DND-41 (cell line): ENCODE measurements around the gene CEP164.

Experiments used
- ATAC-seq: fragments of 200-7000 bp; cut with Tn5 transposase; 3 replicates; pipeline ENCODE4 v1.9.1; 2021; ENCODE audit warnings: low read depth; ENCODE audit not compliant: insufficient read depth
- DNase-seq: peaks from one replicate; pipeline ENCODE4 v3.0.0-alpha.2; 2020
- H2AFZ ChIP-seq: 2 replicates; pipeline ENCODE4 v1.6.0; 2012; ENCODE audit warnings: low read depth, low read length
- H3K27ac ChIP-seq: 2 replicates; pipeline ENCODE4 v1.5.1; 2012; ENCODE audit warnings: low read length, inconsistent platforms
- H3K27me3 ChIP-seq: fragments of 200-600 bp; sonication (generic); 2 replicates; pipeline ENCODE4 v1.6.0; 2012; ENCODE audit warnings: low read length, mild to moderate bottlenecking, inconsistent platforms; ENCODE audit not compliant: insufficient read depth, poor library complexity
- H3K36me3 ChIP-seq: 2 replicates; pipeline ENCODE4 v1.5.1; 2012; ENCODE audit warnings: low read length, inconsistent platforms; ENCODE audit not compliant: insufficient read depth
- H3K4me1 ChIP-seq: 2 replicates; pipeline ENCODE4 v1.5.1; 2012; ENCODE audit warnings: mild to moderate bottlenecking, low read length; ENCODE audit not compliant: insufficient read depth
- H3K4me2 ChIP-seq: 2 replicates; pipeline ENCODE4 v1.6.0; 2012; ENCODE audit warnings: mild to moderate bottlenecking, moderate library complexity, low read length, inconsistent platforms; ENCODE audit not compliant: insufficient read depth
- H3K4me3 ChIP-seq, 2 experiments: fragments of 200-600 bp in 1 of 2; shearing (Covaris generic) in 1 of 2; 2 replicates each; pipeline ENCODE4 v1.5.1; 2012 to 2016; ENCODE audit warnings: inconsistent platforms in 2 of 2, low read length in 2 of 2, mild to moderate bottlenecking in 2 of 2, low read depth in 1 of 2, moderate library complexity in 1 of 2
- H3K79me2 ChIP-seq: 2 replicates; pipeline ENCODE4 v1.6.0; 2012; ENCODE audit warnings: low read length, inconsistent platforms; ENCODE audit not compliant: insufficient read depth
- H3K9ac ChIP-seq: 2 replicates; pipeline ENCODE4 v1.6.0; 2012; ENCODE audit warnings: low read depth, mild to moderate bottlenecking, inconsistent platforms, low read length, moderate library complexity
- H3K9me3 ChIP-seq: 2 replicates; pipeline ENCODE4 v1.5.1; 2012; ENCODE audit warnings: low read length, moderate library complexity, mild to moderate bottlenecking, inconsistent platforms; ENCODE audit not compliant: insufficient read depth, severe bottlenecking
- H4K20me1 ChIP-seq: 2 replicates; pipeline ENCODE4 v1.6.0; 2012; ENCODE audit warnings: low read length; ENCODE audit not compliant: insufficient read depth
- EZH2 ChIP-seq: IDR thresholded peaks from 3 replicates; pipeline ENCODE4 v1.6.1; 2012; ENCODE audit warnings: borderline replicate concordance, low read depth, mild to moderate bottlenecking, moderate library complexity, low read length, inconsistent platforms; ENCODE audit not compliant: severe bottlenecking
- TF ChIP-seq, protein P1 (sequence below): IDR thresholded peaks from 2 replicates; pipeline ENCODE4 v1.5.1; 2012; ENCODE audit warnings: borderline replicate concordance, low read length, moderate library complexity, mild to moderate bottlenecking; ENCODE audit not compliant: poor library complexity, severe bottlenecking; ENCODE audit errors: extremely low read depth

Gene CEP164

GRCh38 chr11:117387992-117388755 is 60.5 kb downstream of the CEP164 start:
- no peak for DNase-seq
- Histone ChIP-seq H3K4me3 (no peak overlapping the region), H3K79me2 (no peaks in the 10 kb centered on the region), H3K4me2 (no peak overlapping the region), H2AFZ (no peak overlapping the region), H3K9ac (no peak overlapping the region), H3K27ac (no peak overlapping the region), H3K27me3 (no peaks in the 10 kb centered on the region), H3K36me3 (peaks cover 31% of the 10 kb centered on the region), H4K20me1 (no peaks in the 10 kb centered on the region), H3K9me3 (no peaks in the 10 kb centered on the region), H3K4me1 (no peaks in the 10 kb centered on the region)
- no peak for TF ChIP-seq EZH2
- TF ChIP-seq, protein P1, sequence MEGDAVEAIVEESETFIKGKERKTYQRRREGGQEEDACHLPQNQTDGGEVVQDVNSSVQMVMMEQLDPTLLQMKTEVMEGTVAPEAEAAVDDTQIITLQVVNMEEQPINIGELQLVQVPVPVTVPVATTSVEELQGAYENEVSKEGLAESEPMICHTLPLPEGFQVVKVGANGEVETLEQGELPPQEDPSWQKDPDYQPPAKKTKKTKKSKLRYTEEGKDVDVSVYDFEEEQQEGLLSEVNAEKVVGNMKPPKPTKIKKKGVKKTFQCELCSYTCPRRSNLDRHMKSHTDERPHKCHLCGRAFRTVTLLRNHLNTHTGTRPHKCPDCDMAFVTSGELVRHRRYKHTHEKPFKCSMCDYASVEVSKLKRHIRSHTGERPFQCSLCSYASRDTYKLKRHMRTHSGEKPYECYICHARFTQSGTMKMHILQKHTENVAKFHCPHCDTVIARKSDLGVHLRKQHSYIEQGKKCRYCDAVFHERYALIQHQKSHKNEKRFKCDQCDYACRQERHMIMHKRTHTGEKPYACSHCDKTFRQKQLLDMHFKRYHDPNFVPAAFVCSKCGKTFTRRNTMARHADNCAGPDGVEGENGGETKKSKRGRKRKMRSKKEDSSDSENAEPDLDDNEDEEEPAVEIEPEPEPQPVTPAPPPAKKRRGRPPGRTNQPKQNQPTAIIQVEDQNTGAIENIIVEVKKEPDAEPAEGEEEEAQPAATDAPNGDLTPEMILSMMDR: no peak
- ATAC-seq: no peak

GRCh38 chr11:117390743-117391142 is 63.1 kb downstream of the CEP164 start:
- Histone ChIP-seq H3K4me1 (no peaks in the 10 kb centered on the region), H3K9me3 (no peaks in the 10 kb centered on the region), H3K79me2 (no peaks in the 10 kb centered on the region), H3K27ac (no peak overlapping the region), H3K27me3 (no peaks in the 10 kb centered on the region), H3K4me2 (no peak overlapping the region), H4K20me1 (no peaks in the 10 kb centered on the region), H3K36me3 (peaks cover 42% of the 10 kb centered on the region), H3K9ac (no peak overlapping the region), H2AFZ (no peak overlapping the region), H3K4me3 (no peak overlapping the region)
- TF ChIP-seq EZH2: no peak
- TF ChIP-seq, protein P1: no peak
- ATAC-seq (no peak), DNase-seq (no peak)

DNA sequence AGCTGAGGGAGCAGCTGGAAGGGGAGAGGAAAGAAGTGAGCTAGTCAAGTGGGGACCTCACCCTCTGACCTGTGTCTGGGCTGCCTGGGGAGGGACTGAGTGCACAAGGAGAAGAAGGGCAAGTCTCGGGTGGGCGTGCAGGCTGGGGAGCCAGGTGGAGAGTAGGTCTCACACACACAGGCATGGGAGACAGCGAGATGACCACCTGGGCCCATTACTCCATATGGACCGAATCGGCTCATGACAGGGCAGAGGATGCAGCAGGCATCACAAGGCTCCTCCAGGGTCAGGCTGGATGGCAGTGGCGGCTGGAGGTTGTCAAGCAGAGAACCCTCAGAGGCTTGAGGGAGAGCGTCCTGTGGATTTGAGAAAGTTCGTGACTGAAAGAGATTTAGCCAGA is 63.5 kb downstream of the CEP164 start:
- Histone ChIP-seq H3K4me3 (no peak overlapping the region), H3K4me2 (no peak overlapping the region), H2AFZ (no peak overlapping the region), H3K79me2 (no peaks in the 10 kb centered on the region), H3K27me3 (no peaks in the 10 kb centered on the region), H4K20me1 (no peaks in the 10 kb centered on the region), H3K27ac (no peak overlapping the region), H3K36me3 (peaks cover 42% of the 10 kb centered on the region), H3K9ac (no peak overlapping the region), H3K4me1 (no peaks in the 10 kb centered on the region), H3K9me3 (no peaks in the 10 kb centered on the region)
- DNase-seq: no peak
- TF ChIP-seq EZH2: no peak
- TF ChIP-seq, protein P1: no peak
- no peak for ATAC-seq
